HepG2 (cell line): ENCODE results near the gene TTC8. TPM values are rescaled to one million over a fixed set of nuclear protein-coding genes. Genes with fewer than 3 reads are reported as not detected.

Experiments used
- FOXO1 ChIP-seq: sonication (generic); formaldehyde crosslinking; IDR thresholded peaks from 2 replicates; pipeline ENCODE4 v1.4.0; 2020; ENCODE audit warnings: missing genetic modification reagents
- GPN1 ChIP-seq: sonication (generic); formaldehyde crosslinking; IDR thresholded peaks from 2 replicates; pipeline ENCODE4 v1.5.1; 2020; ENCODE audit warnings: missing genetic modification reagents, borderline replicate concordance
- GTF3A ChIP-seq: sonication (generic); formaldehyde crosslinking; conservative IDR thresholded peaks from 2 replicates; pipeline ENCODE4 v1.4.0; 2020; ENCODE audit warnings: mild to moderate bottlenecking, missing genetic modification reagents
- KDM2A ChIP-seq: sonication (generic); formaldehyde crosslinking; IDR thresholded peaks from 2 replicates; pipeline ENCODE4 v1.4.0; 2020; ENCODE audit warnings: low read depth, missing genetic modification reagents, borderline replicate concordance
- LRRFIP1 ChIP-seq: sonication (generic); formaldehyde crosslinking; conservative IDR thresholded peaks from 2 replicates; pipeline ENCODE4 v1.4.0; 2020; ENCODE audit warnings: missing genetic modification reagents
- MTA3 ChIP-seq: sonication (generic); formaldehyde crosslinking; IDR thresholded peaks from 2 replicates; pipeline ENCODE4 v1.4.0; 2020; ENCODE audit warnings: missing genetic modification reagents
- NFIB ChIP-seq: sonication (generic); formaldehyde crosslinking; IDR thresholded peaks from 2 replicates; pipeline ENCODE4 v1.9.0; 2021; ENCODE audit warnings: missing genetic modification reagents, mild to moderate bottlenecking, borderline replicate concordance
- NR2F2 ChIP-seq: IDR thresholded peaks from 2 replicates; pipeline ENCODE4 v1.6.1; 2012; ENCODE audit warnings: low read depth, inconsistent platforms, borderline replicate concordance
- PPARG ChIP-seq: conservative IDR thresholded peaks from 2 replicates; pipeline ENCODE4 v1.6.1; 2016; ENCODE audit warnings: missing biosample characterization, missing genetic modification reagents
- RBAK ChIP-seq: sonication (generic); formaldehyde crosslinking; IDR thresholded peaks from 2 replicates; pipeline ENCODE4 v1.5.1; 2020; ENCODE audit warnings: mild to moderate bottlenecking, missing genetic modification reagents
- SOX5 ChIP-seq: IDR thresholded peaks from 2 replicates; pipeline ENCODE4 v1.6.1; 2016; ENCODE audit warnings: borderline replicate concordance
- STAG1 ChIP-seq: sonication (generic); formaldehyde crosslinking; IDR thresholded peaks from 2 replicates; pipeline ENCODE4 v1.4.0; 2020; ENCODE audit warnings: missing genetic modification reagents
- ZNF235 ChIP-seq: sonication (generic); formaldehyde crosslinking; IDR thresholded peaks from 2 replicates; pipeline ENCODE4 v1.8.1; 2023; ENCODE audit warnings: mild to moderate bottlenecking, missing genetic modification reagents, borderline replicate concordance
- ZNF296 ChIP-seq: sonication (generic); formaldehyde crosslinking; conservative IDR thresholded peaks from 2 replicates; pipeline ENCODE4 v1.5.0; 2020; ENCODE audit warnings: mild to moderate bottlenecking, missing genetic modification reagents
- ZNF501 ChIP-seq: sonication (generic); formaldehyde crosslinking; IDR thresholded peaks from 2 replicates; pipeline ENCODE4 v1.5.1; 2020; ENCODE audit warnings: mild to moderate bottlenecking, moderate library complexity, missing genetic modification reagents
- ZNF883 ChIP-seq: sonication (generic); formaldehyde crosslinking; IDR thresholded peaks from 2 replicates; pipeline ENCODE4 v1.5.1; 2020; ENCODE audit warnings: mild to moderate bottlenecking, missing genetic modification reagents; ENCODE audit errors: not compliant biosample characterization
- polyA plus RNA-seq, 8 experiments: library from polyadenylated mRNA; depleted of rRNA in 3 of 8; stranded (reverse) in 7 of 8; unstranded in 1 of 8; fragments of >200 nt; fragmentation: Illumina TruSeq in 4 of 8; extraction: Trizol in 4 of 8; gene quantifications; 2 replicates each; pipeline versions ENCODE4 v1.2.1 to v1.2.3, GENCODE V29; 2011 to 2016; ENCODE audit warnings: low read depth in 4 of 8, missing spikeins in 1 of 8, mixed read lengths in 1 of 8; ENCODE audit not compliant: insufficient read depth in 1 of 8
- total RNA-seq, 5 experiments: library from RNA; depleted of rRNA; stranded (reverse); fragments of >200 nt; fragmentation: Illumina TruSeq; extraction: Trizol; gene quantifications; 2 replicates each; pipeline ENCODE4 v1.2.3, GENCODE V29; 2016; ENCODE audit warnings: low read depth in 1 of 5
- TF ChIP-seq, protein P1 (sequence below): sonication (generic); formaldehyde crosslinking; IDR thresholded peaks from 2 replicates; pipeline ENCODE4 v1.8.0; 2022; ENCODE audit warnings: missing genetic modification reagents, mild to moderate bottlenecking, moderate library complexity, borderline replicate concordance
- TF ChIP-seq, protein P2 (sequence below): sonication (generic); formaldehyde crosslinking; IDR thresholded peaks from 2 replicates; pipeline ENCODE4 v1.9.0; 2021; ENCODE audit warnings: mild to moderate bottlenecking, missing genetic modification reagents

Gene TTC8
- total and polyA plus RNA-seq, 2 of the 13 experiments (the other 11 are each of a cell fraction or from before 2014, with no cell fraction given): 13.8 to 15.2 TPM

DNA sequence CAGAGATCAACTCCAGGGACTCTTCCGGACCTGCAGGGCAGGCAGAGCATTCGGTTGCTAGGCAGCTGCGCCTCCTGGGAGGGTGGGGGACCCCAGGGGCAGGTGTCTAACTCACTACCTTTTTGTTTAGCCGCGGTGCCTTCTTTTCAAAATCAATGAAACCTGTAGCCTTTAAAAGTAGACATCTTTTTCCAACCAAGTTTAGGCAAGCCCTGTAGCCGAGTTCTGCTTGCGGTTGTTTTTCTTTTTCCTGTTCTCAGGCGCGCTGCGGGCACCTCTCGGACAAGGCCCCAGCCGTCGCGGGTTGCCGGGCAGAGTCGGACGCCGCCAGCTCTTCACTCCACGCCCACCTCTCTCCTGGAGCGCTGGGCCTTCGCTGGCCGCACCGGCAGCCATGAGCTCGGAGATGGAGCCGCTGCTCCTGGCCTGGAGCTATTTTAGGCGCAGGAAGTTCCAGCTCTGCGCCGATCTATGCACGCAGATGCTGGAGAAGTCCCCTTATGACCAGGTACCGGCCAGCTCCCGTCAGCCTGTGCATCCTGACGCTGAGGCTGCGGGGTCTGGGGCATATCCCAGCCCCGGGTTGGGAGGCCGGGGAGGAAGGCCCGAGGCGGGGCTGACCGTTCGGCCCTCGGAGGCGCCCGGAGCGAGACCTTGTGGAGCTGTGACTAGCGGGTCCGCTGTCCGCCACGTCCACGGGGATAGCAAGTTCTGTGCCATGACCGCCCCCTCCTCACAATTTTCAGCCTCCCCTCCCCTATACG, at the start of gene TTC8 (continued):
- TF ChIP-seq, protein P1, sequence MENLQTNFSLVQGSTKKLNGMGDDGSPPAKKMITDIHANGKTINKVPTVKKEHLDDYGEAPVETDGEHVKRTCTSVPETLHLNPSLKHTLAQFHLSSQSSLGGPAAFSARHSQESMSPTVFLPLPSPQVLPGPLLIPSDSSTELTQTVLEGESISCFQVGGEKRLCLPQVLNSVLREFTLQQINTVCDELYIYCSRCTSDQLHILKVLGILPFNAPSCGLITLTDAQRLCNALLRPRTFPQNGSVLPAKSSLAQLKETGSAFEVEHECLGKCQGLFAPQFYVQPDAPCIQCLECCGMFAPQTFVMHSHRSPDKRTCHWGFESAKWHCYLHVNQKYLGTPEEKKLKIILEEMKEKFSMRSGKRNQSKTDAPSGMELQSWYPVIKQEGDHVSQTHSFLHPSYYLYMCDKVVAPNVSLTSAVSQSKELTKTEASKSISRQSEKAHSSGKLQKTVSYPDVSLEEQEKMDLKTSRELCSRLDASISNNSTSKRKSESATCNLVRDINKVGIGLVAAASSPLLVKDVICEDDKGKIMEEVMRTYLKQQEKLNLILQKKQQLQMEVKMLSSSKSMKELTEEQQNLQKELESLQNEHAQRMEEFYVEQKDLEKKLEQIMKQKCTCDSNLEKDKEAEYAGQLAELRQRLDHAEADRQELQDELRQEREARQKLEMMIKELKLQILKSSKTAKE (CRISPR knock-in tag): no peak
- TF ChIP-seq, protein P2, sequence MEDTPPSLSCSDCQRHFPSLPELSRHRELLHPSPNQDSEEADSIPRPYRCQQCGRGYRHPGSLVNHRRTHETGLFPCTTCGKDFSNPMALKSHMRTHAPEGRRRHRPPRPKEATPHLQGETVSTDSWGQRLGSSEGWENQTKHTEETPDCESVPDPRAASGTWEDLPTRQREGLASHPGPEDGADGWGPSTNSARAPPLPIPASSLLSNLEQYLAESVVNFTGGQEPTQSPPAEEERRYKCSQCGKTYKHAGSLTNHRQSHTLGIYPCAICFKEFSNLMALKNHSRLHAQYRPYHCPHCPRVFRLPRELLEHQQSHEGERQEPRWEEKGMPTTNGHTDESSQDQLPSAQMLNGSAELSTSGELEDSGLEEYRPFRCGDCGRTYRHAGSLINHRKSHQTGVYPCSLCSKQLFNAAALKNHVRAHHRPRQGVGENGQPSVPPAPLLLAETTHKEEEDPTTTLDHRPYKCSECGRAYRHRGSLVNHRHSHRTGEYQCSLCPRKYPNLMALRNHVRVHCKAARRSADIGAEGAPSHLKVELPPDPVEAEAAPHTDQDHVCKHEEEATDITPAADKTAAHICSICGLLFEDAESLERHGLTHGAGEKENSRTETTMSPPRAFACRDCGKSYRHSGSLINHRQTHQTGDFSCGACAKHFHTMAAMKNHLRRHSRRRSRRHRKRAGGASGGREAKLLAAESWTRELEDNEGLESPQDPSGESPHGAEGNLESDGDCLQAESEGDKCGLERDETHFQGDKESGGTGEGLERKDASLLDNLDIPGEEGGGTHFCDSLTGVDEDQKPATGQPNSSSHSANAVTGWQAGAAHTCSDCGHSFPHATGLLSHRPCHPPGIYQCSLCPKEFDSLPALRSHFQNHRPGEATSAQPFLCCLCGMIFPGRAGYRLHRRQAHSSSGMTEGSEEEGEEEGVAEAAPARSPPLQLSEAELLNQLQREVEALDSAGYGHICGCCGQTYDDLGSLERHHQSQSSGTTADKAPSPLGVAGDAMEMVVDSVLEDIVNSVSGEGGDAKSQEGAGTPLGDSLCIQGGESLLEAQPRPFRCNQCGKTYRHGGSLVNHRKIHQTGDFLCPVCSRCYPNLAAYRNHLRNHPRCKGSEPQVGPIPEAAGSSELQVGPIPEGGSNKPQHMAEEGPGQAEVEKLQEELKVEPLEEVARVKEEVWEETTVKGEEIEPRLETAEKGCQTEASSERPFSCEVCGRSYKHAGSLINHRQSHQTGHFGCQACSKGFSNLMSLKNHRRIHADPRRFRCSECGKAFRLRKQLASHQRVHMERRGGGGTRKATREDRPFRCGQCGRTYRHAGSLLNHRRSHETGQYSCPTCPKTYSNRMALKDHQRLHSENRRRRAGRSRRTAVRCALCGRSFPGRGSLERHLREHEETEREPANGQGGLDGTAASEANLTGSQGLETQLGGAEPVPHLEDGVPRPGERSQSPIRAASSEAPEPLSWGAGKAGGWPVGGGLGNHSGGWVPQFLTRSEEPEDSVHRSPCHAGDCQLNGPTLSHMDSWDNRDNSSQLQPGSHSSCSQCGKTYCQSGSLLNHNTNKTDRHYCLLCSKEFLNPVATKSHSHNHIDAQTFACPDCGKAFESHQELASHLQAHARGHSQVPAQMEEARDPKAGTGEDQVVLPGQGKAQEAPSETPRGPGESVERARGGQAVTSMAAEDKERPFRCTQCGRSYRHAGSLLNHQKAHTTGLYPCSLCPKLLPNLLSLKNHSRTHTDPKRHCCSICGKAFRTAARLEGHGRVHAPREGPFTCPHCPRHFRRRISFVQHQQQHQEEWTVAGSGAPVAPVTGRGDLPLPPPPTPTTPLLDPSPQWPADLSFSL: no peak
- TF ChIP-seq GTF3A (CRISPR knock-in tag) (no peak), STAG1 (no peak), LRRFIP1 (CRISPR knock-in tag) (no peak), NR2F2 (no peak), GPN1 (CRISPR knock-in tag) (0 out of 2 replicates have a peak, but pooled peaks have one; percentile 29), KDM2A (CRISPR knock-in tag) (peak; percentile 88; the same call in 1 of the 2 replicates), MTA3 (no peak), ZNF296 (no peak), ZNF501 (CRISPR knock-in tag) (peak; percentile 91), RBAK (CRISPR knock-in tag) (no peak), NFIB (CRISPR knock-in tag) (no peak), ZNF883 (peak; percentile 85), ZNF235 (no peak), FOXO1 (CRISPR knock-in tag) (peak; percentile 30; the same call in 1 of the 2 replicates), SOX5 (CRISPR knock-in tag) (peak; percentile 14; the same call in 1 of the 2 replicates), PPARG (no peak; the same call in 1 of the 2 replicates)
